Esophagus muscularis mucosa (tissue), 3 donors: Measurements from ENCODE around the gene CHST15.

Experiments used
- POLR2AphosphoS5 ChIP-seq, 2 donors: sonication (generic); formaldehyde crosslinking; IDR thresholded peaks; one replicate each; pipeline ENCODE4 v1.6.1; 2017; ENCODE audit warnings: antibody characterized with exemption in 2 of 2
- TF ChIP-seq, protein P1 (sequence below), 3 experiments: fragments of 200-600 bp in 2 of 3; fragments of 450-650 bp in 1 of 3; sonication (generic) in 2 of 3; IDR thresholded peaks; one replicate each; pipeline ENCODE4 v1.5.1; 2017 to 2019; ENCODE audit warnings: antibody characterized with exemption in 3 of 3, mild to moderate bottlenecking in 2 of 3, moderate library complexity in 1 of 3

DNA sequence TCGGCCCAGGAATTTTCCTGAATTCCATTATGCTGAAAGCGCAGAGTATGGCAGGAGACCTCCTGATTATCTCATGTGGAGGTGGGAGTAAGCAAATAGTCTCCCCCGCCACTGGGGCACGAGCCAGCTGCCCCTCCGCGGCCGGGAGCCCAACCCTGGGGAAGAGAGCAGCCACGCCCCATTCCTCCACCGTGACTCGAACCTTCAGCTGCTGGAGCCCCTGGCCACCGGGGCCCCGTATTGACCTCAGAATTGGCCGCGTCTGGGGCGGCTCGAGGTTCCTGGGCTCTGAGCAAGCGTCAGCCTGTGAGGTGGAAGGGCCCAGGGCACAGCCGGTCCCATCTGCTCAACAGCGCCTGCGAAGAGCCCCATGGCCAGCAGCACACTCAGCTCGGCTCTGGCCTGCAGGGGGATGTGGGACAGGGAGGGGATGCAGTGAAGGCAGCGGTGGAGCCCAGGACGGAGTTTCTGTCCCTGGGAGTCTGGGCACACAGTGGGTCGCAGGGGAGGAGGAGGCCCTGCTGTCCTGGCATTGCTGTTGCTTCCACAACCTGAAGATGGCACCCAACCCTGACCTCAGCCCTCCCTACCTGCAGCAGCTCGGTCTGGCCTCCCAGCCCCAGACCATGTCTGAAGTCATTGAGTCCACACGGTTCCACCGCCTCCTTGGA lies 97.8 kb downstream of the CHST15 start:
- TF ChIP-seq, protein P1, sequence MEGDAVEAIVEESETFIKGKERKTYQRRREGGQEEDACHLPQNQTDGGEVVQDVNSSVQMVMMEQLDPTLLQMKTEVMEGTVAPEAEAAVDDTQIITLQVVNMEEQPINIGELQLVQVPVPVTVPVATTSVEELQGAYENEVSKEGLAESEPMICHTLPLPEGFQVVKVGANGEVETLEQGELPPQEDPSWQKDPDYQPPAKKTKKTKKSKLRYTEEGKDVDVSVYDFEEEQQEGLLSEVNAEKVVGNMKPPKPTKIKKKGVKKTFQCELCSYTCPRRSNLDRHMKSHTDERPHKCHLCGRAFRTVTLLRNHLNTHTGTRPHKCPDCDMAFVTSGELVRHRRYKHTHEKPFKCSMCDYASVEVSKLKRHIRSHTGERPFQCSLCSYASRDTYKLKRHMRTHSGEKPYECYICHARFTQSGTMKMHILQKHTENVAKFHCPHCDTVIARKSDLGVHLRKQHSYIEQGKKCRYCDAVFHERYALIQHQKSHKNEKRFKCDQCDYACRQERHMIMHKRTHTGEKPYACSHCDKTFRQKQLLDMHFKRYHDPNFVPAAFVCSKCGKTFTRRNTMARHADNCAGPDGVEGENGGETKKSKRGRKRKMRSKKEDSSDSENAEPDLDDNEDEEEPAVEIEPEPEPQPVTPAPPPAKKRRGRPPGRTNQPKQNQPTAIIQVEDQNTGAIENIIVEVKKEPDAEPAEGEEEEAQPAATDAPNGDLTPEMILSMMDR (IDR thresholded peaks at IDR 0.05), result peak; percentile 45 to 75 (median 72)
- peak; percentile 2 to 12 for TF ChIP-seq POLR2AphosphoS5 (IDR thresholded peaks at IDR 0.05)
